Left ventricle myocardium superior (tissue), 1 donor: Measurements from ENCODE around the gene ZNHIT3. TPM values are rescaled to one million over a fixed set of nuclear protein-coding genes. Genes with fewer than 3 reads are reported as not detected.
A peak's percentile ranks its signal among the peaks of the same experiment; 100 is the strongest.
"Not testable (repeated sequence)": the region's sequence is repeated elsewhere in the genome, so short reads cannot be mapped to it uniquely, and the experiment has no call there.

Experiments
- ATAC-seq: fragments of 200-7000 bp; cut with Tn5 transposase; one replicate; pipeline ENCODE4 v1.9.1; 2020; ENCODE audit warnings: mild to moderate bottlenecking, moderate library complexity
- DNase-seq: peaks from one replicate; pipeline ENCODE4 v3.0.0-alpha.2; 2020
- intact Hi-C: fragments of 100-400 bp; cut with micrococcal nuclease; formaldehyde crosslinking; loops from one replicate; pipeline ENCODE4 v1.11.0; 2022
- total RNA-seq: library from RNA; stranded (reverse); fragmentation: NEBNext Ultra II Directional; extraction: Animal tissue kit (Norgen Biotek cat#: 25700); gene quantifications from one replicate; pipeline ENCODE4 v1.2.1, GENCODE V29; 2021
- donor health status: DM: no; HTN: yes; CAD: no; lungs with severe emphysema.

ZNHIT3 gene
- total RNA-seq, 1 donor from 2014 or later, result 22.1 TPM

DNA sequence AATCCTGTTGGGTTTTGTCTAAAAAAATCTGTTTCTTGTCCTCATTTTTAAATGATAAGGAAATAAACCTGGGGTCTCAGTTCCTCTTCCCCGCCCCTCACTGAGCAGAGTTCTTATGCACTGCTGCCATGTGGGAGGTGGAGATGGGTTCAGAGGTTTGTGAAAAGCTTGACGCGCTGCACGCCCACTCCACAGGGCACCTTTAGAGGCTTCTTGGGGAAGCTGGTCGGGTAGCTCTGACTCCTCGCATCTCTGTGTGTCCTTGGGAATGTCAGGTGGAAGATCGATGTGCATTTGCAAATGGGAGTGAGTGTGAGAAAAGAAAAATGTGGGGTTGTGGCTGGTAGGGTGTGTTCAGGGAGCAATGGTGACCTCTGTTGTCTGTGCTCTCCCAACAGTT, 4.7 kb upstream of the ZNHIT3 start:
- intact Hi-C loops, result no loop called here
- ATAC-seq (no peak), DNase-seq (no peak)

- peak; percentile 89 for ATAC-seq
- intact Hi-C loops, result no loop called here
Measured at GRCh38 chr17:36482611-36483504, 3.6 kb upstream of the ZNHIT3 start.

GRCh38 chr17:36484021-36484420, 2.5 kb upstream of the ZNHIT3 start:
- intact Hi-C loops, ATAC-seq: not testable (repeated sequence)

More at GRCh38 chr17:36482611-36483504, 3.6 kb upstream of the ZNHIT3 start:
- peak; percentile 94 for DNase-seq

DNA sequence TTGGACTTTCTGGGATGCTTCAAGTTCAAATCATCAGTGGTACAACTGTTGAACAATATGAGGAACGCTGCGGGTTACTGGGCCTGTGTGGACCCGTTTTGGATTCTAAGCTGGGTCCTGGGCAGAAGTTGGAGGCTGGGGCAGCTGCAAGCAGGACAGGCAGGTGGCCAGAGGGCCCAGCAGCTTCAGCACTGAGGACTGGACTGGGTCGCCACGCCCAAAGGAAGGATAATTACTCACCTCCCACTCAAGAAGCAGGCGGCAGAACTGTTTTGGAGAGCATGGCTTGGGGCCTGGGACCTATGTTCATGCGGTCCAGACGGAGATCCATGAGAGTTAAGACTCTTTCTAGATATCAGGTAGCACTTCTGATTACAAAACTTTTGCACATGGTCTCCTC, 1.5 kb upstream of the ZNHIT3 start:
- ATAC-seq (no peak), DNase-seq (no peak)
- intact Hi-C loops, result no loop called here

More at GRCh38 chr17:36484021-36484420, 2.5 kb upstream of the ZNHIT3 start:
- not testable (repeated sequence) for DNase-seq

GRCh38 chr17:36485805-36486203, 677 bp upstream of the ZNHIT3 start:
- intact Hi-C loops, result no loop called here
- ATAC-seq (no peak), DNase-seq (no peak)

DNA sequence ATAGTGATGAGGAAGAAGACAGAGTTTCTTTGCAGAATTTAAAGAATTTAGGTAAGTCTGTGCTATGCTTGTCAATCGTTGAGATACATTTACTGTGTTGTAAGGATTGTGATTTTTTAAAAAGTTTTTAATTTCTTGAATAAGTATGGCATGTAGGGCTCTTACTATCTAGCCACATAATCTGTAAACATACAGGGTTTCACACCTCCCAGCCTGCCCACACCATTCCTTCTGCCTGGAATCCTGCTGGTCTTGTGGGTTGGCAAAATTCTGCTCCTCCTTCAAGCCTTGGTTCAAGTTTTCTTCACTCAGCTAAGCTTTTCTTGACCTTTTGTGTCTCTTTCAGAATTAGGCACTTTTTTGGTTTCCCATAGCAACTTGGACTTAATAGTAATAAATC, 7.5 kb downstream of the ZNHIT3 start:
- DNase-seq (no peak), ATAC-seq (no peak)
- intact Hi-C loops, result no loop called here

- ATAC-seq (no peak), DNase-seq (no peak)
- intact Hi-C loops, result no loop called here
Measured at GRCh38 chr17:36494674-36495073, 8.2 kb downstream of the ZNHIT3 start.

DNA sequence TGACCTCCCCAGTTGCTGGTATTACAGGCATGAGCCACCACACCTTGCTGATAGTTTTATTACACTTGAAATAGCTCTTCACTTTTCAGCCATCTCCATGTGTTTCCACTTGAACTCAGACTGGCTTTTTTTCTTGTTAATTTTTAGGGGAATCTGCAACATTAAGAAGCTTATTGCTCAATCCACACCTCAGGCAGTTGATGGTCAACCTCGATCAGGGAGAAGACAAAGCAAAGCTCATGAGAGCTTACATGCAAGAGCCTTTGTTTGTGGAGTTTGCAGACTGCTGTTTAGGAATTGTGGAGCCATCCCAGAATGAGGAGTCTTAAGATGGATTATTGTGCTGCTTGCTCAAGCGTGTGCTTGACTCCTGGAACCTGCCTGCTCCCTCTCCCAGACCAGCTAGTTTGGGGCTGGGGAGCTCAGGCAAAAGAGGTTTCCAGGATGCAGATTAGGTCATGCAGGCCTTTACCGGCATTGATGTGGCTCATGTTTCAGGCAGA, 8.6 kb downstream of the ZNHIT3 start:
- DNase-seq, result no peak
- no peak for ATAC-seq
- intact Hi-C loops, result no loop called here

- no peak for DNase-seq
- no peak for ATAC-seq
- intact Hi-C loops, result no loop called here
Measured at GRCh38 chr17:36496018-36496789, 9.7 kb downstream of the ZNHIT3 start.

GRCh38 chr17:36498155-36498554, 11.7 kb downstream of the ZNHIT3 start:
- ATAC-seq (peak; percentile 52), DNase-seq (no peak)
- intact Hi-C loops, result no loop called here

DNA sequence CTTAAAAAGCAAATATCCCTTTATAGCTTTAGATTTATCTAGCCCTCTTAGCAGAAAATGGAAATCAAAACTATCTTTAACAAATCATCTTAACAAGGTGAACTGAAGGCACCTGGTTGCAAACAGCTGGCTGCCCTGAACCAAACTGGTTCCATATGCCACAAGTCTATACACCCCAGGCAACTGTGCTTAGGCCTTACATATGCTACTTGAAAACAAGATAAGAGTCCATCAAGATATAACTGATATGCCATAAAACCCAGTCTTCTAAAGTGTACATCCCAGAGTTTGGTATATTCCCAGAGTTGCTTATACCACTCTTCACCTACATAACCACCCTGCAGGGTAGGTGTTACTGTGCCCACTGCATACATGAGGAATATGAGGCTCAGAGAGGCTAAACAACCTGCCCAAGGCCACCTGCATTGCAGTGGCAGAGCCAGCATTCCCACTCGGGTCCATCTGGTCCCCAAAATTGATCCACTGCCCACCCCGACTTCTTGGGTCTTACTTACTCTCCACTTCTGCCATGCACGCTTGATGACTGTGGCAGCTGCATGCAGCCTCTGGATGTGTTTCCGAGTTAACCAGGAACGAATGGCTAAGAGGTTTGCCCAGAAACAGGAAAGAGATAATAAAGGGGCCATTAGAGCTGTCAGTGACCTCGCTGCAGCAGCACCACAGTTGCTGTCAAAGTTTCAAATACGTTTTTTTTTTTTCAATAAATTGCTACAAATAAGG, 12.2 kb downstream of the ZNHIT3 start:
- ATAC-seq (no peak), DNase-seq (no peak)
- intact Hi-C loops, result no loop called here

DNA sequence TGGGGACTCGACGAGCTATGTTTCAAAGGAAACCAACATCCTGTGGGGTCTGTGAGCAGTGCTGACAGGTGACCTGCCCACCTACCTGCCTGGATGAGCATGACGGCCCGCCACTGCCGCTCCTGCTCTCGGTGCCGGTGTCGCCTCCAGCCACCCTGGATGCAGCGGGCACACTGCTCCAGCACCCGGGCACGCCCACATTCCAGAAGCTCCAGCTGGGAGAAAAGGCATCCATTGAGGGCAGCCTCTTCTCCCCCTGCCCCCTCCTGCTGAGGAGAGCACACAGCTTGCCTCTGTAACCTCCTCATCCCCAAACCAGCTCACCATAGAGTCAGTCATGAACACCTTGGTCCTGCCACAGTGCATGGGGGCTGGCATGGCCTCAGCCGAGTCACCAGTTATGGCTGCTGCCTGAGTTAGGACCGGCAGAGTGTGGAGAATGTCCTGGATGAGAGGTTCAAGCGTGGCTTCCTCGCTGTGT, 14.3 kb downstream of the ZNHIT3 start:
- ATAC-seq (no peak), DNase-seq (no peak)
- intact Hi-C loops, result no loop called here

DNA sequence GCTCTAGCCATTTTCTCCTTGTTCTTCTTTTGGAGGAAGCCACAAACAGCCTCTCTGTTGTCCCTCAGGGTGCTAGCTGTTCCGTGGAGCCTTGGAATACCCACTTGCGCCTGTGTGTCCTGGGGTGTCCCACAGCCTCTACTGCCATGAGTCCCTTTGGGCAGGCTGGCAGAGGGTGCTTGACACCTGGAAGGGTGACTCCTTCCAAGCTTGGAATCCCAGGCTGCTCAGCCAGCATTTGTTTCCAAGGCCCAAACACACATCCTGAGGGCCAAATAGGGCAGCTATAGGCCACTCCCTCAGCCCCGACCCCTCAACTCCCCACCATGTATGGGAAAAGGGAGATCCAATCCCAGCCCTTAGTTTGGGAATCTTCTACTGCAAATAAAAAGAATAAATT, 14.9 kb downstream of the ZNHIT3 start:
- ATAC-seq (no peak), DNase-seq (no peak)
- intact Hi-C loops, result no loop called here

- ATAC-seq, result no peak
- no peak for DNase-seq
- intact Hi-C loops, result no loop called here
Measured at GRCh38 chr17:36501963-36502362, 15.5 kb downstream of the ZNHIT3 start.

GRCh38 chr17:36503456-36504155, 17.1 kb downstream of the ZNHIT3 start:
- ATAC-seq (peak; percentile 88), DNase-seq (no peak)
- intact Hi-C loops, result no loop called here

DNA sequence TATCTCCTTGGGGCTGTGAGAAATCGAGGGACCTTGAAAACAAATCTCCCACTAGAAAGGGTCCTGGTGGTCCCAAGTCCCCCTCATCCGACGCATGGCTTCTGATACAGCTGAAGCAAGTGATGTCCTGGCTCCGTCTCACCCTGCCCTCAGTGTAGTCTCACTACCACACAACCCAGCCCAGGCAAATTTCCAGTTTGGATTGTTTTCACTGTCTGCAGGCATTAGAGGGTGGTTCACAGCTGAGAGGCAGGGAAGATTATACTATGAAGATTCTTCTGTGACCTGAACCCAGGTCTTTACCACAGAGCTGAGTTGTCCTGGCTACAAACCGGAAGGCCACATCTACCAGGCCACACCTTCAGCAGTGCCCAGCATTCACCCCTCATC, 17.7 kb downstream of the ZNHIT3 start:
- DNase-seq (no peak), ATAC-seq (no peak)
- intact Hi-C loops, result no loop called here

DNA sequence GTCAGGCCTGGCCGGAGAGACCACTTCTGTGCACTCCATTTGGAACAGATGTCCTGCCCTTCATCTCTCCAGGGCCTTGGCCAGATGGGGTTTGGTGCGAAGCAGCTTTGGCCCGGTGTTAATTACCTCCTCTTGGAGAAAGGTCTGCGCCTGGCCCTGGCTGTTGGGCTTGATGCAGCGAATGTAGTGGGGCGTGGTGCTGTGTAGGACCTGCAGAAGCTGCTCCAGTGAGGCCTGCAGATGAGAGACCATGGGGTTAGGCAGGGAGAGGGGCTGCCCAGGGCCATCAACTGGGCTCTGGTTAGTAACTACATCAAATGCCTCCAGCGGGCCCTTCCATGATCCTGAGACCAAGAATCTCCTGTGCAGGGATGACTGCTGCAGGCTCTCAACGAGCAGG, 18.7 kb downstream of the ZNHIT3 start:
- DNase-seq (no peak), ATAC-seq (no peak)
- intact Hi-C loops, result no loop called here

- no peak for ATAC-seq
- no peak for DNase-seq
Measured at GRCh38 chr17:36506249-36506826, 19.9 kb downstream of the ZNHIT3 start.

More at GRCh38 chr17:36506249-36506826, 19.9 kb downstream of the ZNHIT3 start:
- intact Hi-C loops, result no loop called here
